Mesenchymal stem cell (in vitro differentiated cells and primary cell): ENCODE results near the gene KRTAP4-9.
A peak's percentile ranks its signal among the peaks of the same experiment; 100 is the strongest.
"Not testable (repeated sequence)": the region's sequence is repeated elsewhere in the genome, so short reads cannot be mapped to it uniquely, and the experiment has no call there.

ENCODE experiments used
- DNase-seq: peaks from one replicate; pipeline ENCODE4 v3.0.0-alpha.2; 2013
- H2AFZ ChIP-seq: one replicate; pipeline ENCODE4 v1.6.1; 2013; ENCODE audit warnings: low read depth, mild to moderate bottlenecking, control low read depth, inconsistent platforms, low read length, moderate library complexity
- H2AK5ac ChIP-seq: 2 replicates; pipeline ENCODE4 v1.6.1; 2013; ENCODE audit warnings: low read length, moderate library complexity, mild to moderate bottlenecking, inconsistent platforms; ENCODE audit not compliant: severe bottlenecking
- H2BK120ac ChIP-seq: one replicate; pipeline ENCODE4 v1.6.1; 2013; ENCODE audit warnings: low read depth, mild to moderate bottlenecking, inconsistent platforms, low read length, moderate library complexity
- H2BK12ac ChIP-seq, 2 experiments: one replicate each; pipeline ENCODE4 v1.6.1; 2013; ENCODE audit warnings: inconsistent platforms in 2 of 2, low read length in 2 of 2, mild to moderate bottlenecking in 2 of 2, moderate library complexity in 2 of 2, control low read depth in 1 of 2
- H2BK15ac ChIP-seq: one replicate; pipeline ENCODE4 v1.6.1; 2013; ENCODE audit warnings: mild to moderate bottlenecking, low read depth, inconsistent platforms; ENCODE audit not compliant: poor library complexity, severe bottlenecking
- H2BK5ac ChIP-seq: 2 replicates; pipeline ENCODE4 v1.6.1; 2013; ENCODE audit warnings: low read depth, mild to moderate bottlenecking, low read length, control low read depth, inconsistent platforms; ENCODE audit not compliant: poor library complexity, severe bottlenecking
- H3K14ac ChIP-seq, 2 experiments: one replicate each; pipeline ENCODE4 v1.6.1; 2013; ENCODE audit warnings: inconsistent platforms in 2 of 2, low read length in 2 of 2, control low read depth in 1 of 2, mild to moderate bottlenecking in 1 of 2, moderate library complexity in 1 of 2
- H3K18ac ChIP-seq, 2 experiments: one replicate each; pipeline ENCODE4 v1.6.1; 2013; ENCODE audit warnings: inconsistent platforms in 2 of 2, low read length in 2 of 2, control low read depth in 1 of 2, low read depth in 1 of 2, mild to moderate bottlenecking in 1 of 2
- H3K23ac ChIP-seq, 2 experiments: one replicate each; pipeline ENCODE4 v1.6.1; 2013; ENCODE audit warnings: inconsistent platforms in 2 of 2, low read length in 2 of 2, mild to moderate bottlenecking in 2 of 2, moderate library complexity in 2 of 2, control low read depth in 1 of 2
- H3K27ac ChIP-seq: 2 replicates; pipeline ENCODE4 v1.5.1; 2013; ENCODE audit warnings: mild to moderate bottlenecking, moderate library complexity, low read length, control low read depth, inconsistent platforms; ENCODE audit not compliant: poor library complexity, severe bottlenecking
- H3K27me3 ChIP-seq, 2 experiments: 2 replicates each; pipeline versions ENCODE4 v1.6.1 to v1.7.0; 2013; ENCODE audit warnings: low read length in 2 of 2, mild to moderate bottlenecking in 2 of 2, moderate library complexity in 2 of 2, control low read depth in 1 of 2, inconsistent platforms in 1 of 2; ENCODE audit not compliant: control insufficient read depth in 1 of 2, insufficient read depth in 1 of 2
- H3K36me3 ChIP-seq, 2 experiments: 2 replicates each; pipeline versions ENCODE4 v1.6.1 to v1.7.0; 2013; ENCODE audit warnings: low read length in 2 of 2, control low read depth in 1 of 2, inconsistent platforms in 1 of 2, low read depth in 1 of 2, mild to moderate bottlenecking in 1 of 2; ENCODE audit not compliant: insufficient read depth in 2 of 2, control insufficient read depth in 1 of 2
- H3K4ac ChIP-seq, 2 experiments: one replicate each; pipeline ENCODE4 v1.6.1; 2013; ENCODE audit warnings: inconsistent platforms in 2 of 2, low read length in 2 of 2, mild to moderate bottlenecking in 2 of 2, moderate library complexity in 2 of 2, control low read depth in 1 of 2, low read depth in 1 of 2
- H3K4me1 ChIP-seq: 2 replicates; pipeline ENCODE4 v1.6.1; 2013; ENCODE audit warnings: low read depth, low read length, control low read depth; ENCODE audit not compliant: control insufficient read depth, insufficient read depth
- H3K4me2 ChIP-seq: 2 replicates; pipeline ENCODE4 v1.6.1; 2013; ENCODE audit warnings: low read length, mild to moderate bottlenecking, inconsistent platforms; ENCODE audit not compliant: poor library complexity, severe bottlenecking
- H3K4me3 ChIP-seq, 2 experiments: 2 replicates each; pipeline versions ENCODE4 v1.5.1 to v1.7.0; 2013; ENCODE audit warnings: low read length in 2 of 2, mild to moderate bottlenecking in 2 of 2, control low read depth in 1 of 2, low read depth in 1 of 2; ENCODE audit not compliant: insufficient read depth in 1 of 2
- H3K79me1 ChIP-seq: replicated peaks from 2 replicates; pipeline ENCODE4 v1.6.1; 2013; ENCODE audit warnings: mild to moderate bottlenecking, control low read depth, low read length, inconsistent platforms; ENCODE audit not compliant: poor library complexity, severe bottlenecking
- H3K9ac ChIP-seq: 2 replicates; pipeline ENCODE4 v1.7.0; 2013; ENCODE audit warnings: mild to moderate bottlenecking, low read length, moderate library complexity
- H3K9me3 ChIP-seq: 2 replicates; pipeline ENCODE4 v1.7.0; 2013; ENCODE audit warnings: mild to moderate bottlenecking, low read length; ENCODE audit not compliant: control insufficient read depth
- H4K8ac ChIP-seq: one replicate; pipeline ENCODE4 v1.6.1; 2013; ENCODE audit warnings: inconsistent platforms, mild to moderate bottlenecking, low read length, moderate library complexity
- H4K91ac ChIP-seq: one replicate; pipeline ENCODE4 v1.6.1; 2013; ENCODE audit warnings: mild to moderate bottlenecking, low read length, inconsistent platforms
- WGBS: methylation state at CpG from one replicate; pipeline ENCODE4 v1.1.7; 2013; ENCODE audit warnings: mixed read lengths; 5-methylcytosine and 5-hydroxymethylcytosine counted together

Gene KRTAP4-9

GRCh38 chr17:41065016-41065689, 40.0 kb upstream of the KRTAP4-9 start:
- not testable (repeated sequence) for DNase-seq, H4K8ac ChIP-seq, H2AFZ ChIP-seq, H2BK5ac ChIP-seq, H3K9me3 ChIP-seq, H3K4me1 ChIP-seq, H3K23ac ChIP-seq, H3K79me1 ChIP-seq, H3K4me3 ChIP-seq, H3K4ac ChIP-seq, H3K27me3 ChIP-seq, H3K36me3 ChIP-seq, H3K14ac ChIP-seq, H3K4me2 ChIP-seq, H3K18ac ChIP-seq, H2AK5ac ChIP-seq, H3K27ac ChIP-seq, H2BK12ac ChIP-seq, H2BK15ac ChIP-seq, H3K9ac ChIP-seq, H2BK120ac ChIP-seq, H4K91ac ChIP-seq
- 85% methylated on average over 5 of the region's 16 CpGs for WGBS

GRCh38 chr17:41065829-41066624, 39.2 kb upstream of the KRTAP4-9 start, which contains the start of gene KRTAP2-4:
TSS of gene KRTAP2-4 (minus strand) at chr17:41065879. CDS start at chr17:41065845, 34 bp downstream.
- H3K27ac ChIP-seq = no peak within 1 kb of the TSS

GRCh38 chr17:41067281-41067680, 37.9 kb upstream of the KRTAP4-9 start:
- no peaks in the 10 kb centered on the region for H3K9me3 ChIP-seq
- no peak for DNase-seq
- H3K27me3 ChIP-seq = no peaks in the 10 kb centered on the region
- no peak overlapping the region for H4K8ac ChIP-seq
- H2AFZ ChIP-seq = no peak overlapping the region
- no peak overlapping the region for H3K14ac ChIP-seq
- H3K79me1 ChIP-seq = no peaks in the 10 kb centered on the region
- H2BK12ac ChIP-seq = no peak overlapping the region
- no peak overlapping the region for H3K9ac ChIP-seq
- H3K27ac ChIP-seq = no peak overlapping the region
- no peaks in the 10 kb centered on the region for H3K36me3 ChIP-seq
- no peak overlapping the region for H3K4ac ChIP-seq
- H3K4me3 ChIP-seq = no peak overlapping the region
- no peak overlapping the region for H2BK5ac ChIP-seq
- no peak overlapping the region for H2BK15ac ChIP-seq
- no peak overlapping the region for H4K91ac ChIP-seq
- H3K4me1 ChIP-seq = peaks cover 5% of the 10 kb centered on the region
- no peak overlapping the region for H3K4me2 ChIP-seq
- no peak overlapping the region for H2AK5ac ChIP-seq
- H2BK120ac ChIP-seq = no peak overlapping the region
- no peak overlapping the region for H3K23ac ChIP-seq
- H3K18ac ChIP-seq = no peak overlapping the region

More at GRCh38 chr17:41065829-41066624, 39.2 kb upstream of the KRTAP4-9 start, which contains the start of gene KRTAP2-4:
- H4K8ac ChIP-seq = no peak within 1 kb of the TSS
- no peak within 1 kb of the TSS for H2BK15ac ChIP-seq
- no peaks in the 10 kb centered on the region for H3K79me1 ChIP-seq
- H3K4me3 ChIP-seq = no peak within 1 kb of the TSS
- no peak within 1 kb of the TSS for H3K14ac ChIP-seq
- no peaks in the 10 kb centered on the region for H3K27me3 ChIP-seq
- H2BK5ac ChIP-seq = no peak within 1 kb of the TSS
- H3K36me3 ChIP-seq = no peaks in the 10 kb centered on the region
- H3K23ac ChIP-seq = no peak within 1 kb of the TSS
- H4K91ac ChIP-seq = no peak within 1 kb of the TSS
- H3K4me1 ChIP-seq = peaks cover 2% of the 10 kb centered on the region
- H3K9ac ChIP-seq = no peak within 1 kb of the TSS
- H3K9me3 ChIP-seq = no peaks in the 10 kb centered on the region
- H2AFZ ChIP-seq = no peak within 1 kb of the TSS
- no peak within 1 kb of the TSS for H3K4me2 ChIP-seq
- no peak within 1 kb of the TSS for H2BK120ac ChIP-seq
- peak within 1 kb of the TSS in 1 of 2 experiments; percentile 48 for H3K18ac ChIP-seq
- WGBS = 51% methylated on average over 4 of the region's 6 CpGs
- no peak within 1 kb of the TSS for H2AK5ac ChIP-seq
- H3K4ac ChIP-seq = no peak within 1 kb of the TSS
- no peak within 1 kb of the TSS for H2BK12ac ChIP-seq
- peak; percentile 90 for DNase-seq

GRCh38 chr17:41069031-41069430, 36.2 kb upstream of the KRTAP4-9 start:
- no peaks in the 10 kb centered on the region for H3K36me3 ChIP-seq
- no peak overlapping the region for H3K9ac ChIP-seq
- no peak overlapping the region for H3K23ac ChIP-seq
- WGBS = 85% methylated on average over 2 of the region's 3 CpGs
- peaks cover 5% of the 10 kb centered on the region for H3K4me1 ChIP-seq
- no peak overlapping the region for H2BK12ac ChIP-seq
- no peaks in the 10 kb centered on the region for H3K27me3 ChIP-seq
- no peak overlapping the region for H2AK5ac ChIP-seq
- DNase-seq = no peak
- H4K8ac ChIP-seq = no peak overlapping the region
- no peak overlapping the region for H3K4ac ChIP-seq
- H3K4me3 ChIP-seq = no peak overlapping the region
- H3K4me2 ChIP-seq = no peak overlapping the region
- H2BK5ac ChIP-seq = no peak overlapping the region
- H2BK15ac ChIP-seq = no peak overlapping the region
- no peak overlapping the region for H3K18ac ChIP-seq
- H3K9me3 ChIP-seq = no peaks in the 10 kb centered on the region
- no peak overlapping the region for H3K14ac ChIP-seq
- no peak overlapping the region for H2BK120ac ChIP-seq
- H3K27ac ChIP-seq = no peak overlapping the region
- H2AFZ ChIP-seq = no peak overlapping the region
- H3K79me1 ChIP-seq = no peaks in the 10 kb centered on the region
- no peak overlapping the region for H4K91ac ChIP-seq
